AG04449 (cell line): ENCODE results near the gene TAF1A.

Experiments
- CTCF ChIA-PET: fragments of 350-600 bp; formaldehyde crosslinking; extraction: SDS; loops from one replicate; lab custom pipeline; 2021; ENCODE audit warnings: antibody characterized with exemption; lab: Yijun Ruan, JAX
- POLR2A ChIA-PET: fragments of 400-600, 350-600 bp; formaldehyde crosslinking; extraction: SDS; loops from one replicate; lab custom pipeline; 2020; ENCODE audit warnings: antibody characterized with exemption, inconsistent platforms; lab: Yijun Ruan, JAX
- DNase-seq: peaks from one replicate; pipeline ENCODE4 v3.0.0-alpha.2; 2010; ENCODE audit warnings: low read depth, low spot score
- H3K4me3 ChIP-seq: 2 replicates; pipeline ENCODE4 v1.5.1; 2011; ENCODE audit warnings: low read depth, mild to moderate bottlenecking, control low read depth, low read length
- TF ChIP-seq, protein P1 (sequence below): IDR thresholded peaks from one replicate; pipeline ENCODE4 v1.5.1; 2011; ENCODE audit warnings: mild to moderate bottlenecking, moderate library complexity, low read length, control low read depth, inconsistent platforms; ENCODE audit not compliant: insufficient read depth; ENCODE audit errors: missing control alignments

The TAF1A gene

DNA sequence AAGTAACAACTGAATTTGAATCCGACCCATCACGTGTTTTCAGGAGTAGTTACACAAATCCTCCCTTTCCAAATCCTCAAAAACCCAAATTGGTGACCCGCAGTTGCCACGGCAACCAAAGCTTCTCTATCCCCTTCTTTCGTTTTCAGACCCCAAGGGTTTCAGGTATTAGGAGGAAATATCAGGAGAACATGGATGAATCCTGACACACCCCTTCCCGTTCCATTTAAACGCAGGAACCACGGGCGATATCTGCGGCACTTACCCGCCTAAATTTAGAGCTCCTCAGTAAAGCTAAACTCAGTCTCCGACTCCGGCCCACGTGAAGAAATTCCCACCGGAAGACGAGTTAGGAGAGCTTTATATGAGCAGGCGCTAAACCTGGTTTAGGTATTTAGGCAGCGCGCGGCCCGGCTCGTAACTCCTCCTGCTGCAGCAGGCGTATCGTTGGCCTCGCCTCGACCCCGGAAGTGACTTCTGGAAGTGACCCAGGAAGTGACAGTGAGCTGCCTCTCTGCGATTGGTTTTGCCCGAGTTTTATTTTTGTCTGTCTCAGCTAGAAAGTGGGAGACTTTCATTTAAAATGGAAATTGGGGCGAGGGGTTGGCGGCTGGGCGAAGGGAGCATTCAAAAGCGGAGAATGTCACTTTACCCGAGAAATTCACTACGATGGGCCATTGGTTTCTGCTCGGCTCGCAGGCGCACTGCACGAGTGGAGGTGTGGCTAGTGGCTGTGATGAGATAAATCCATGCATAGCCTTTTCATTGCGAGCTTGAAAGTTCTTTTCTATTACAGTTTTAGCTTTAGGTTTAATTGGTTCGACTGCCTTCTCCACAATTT, at the start of gene TAF1A:
TAF1A (minus strand) TSS at position 472 of the 841 bp plus-strand sequence.
- DNase-seq, result peak; percentile 7
- TF ChIP-seq, protein P1, sequence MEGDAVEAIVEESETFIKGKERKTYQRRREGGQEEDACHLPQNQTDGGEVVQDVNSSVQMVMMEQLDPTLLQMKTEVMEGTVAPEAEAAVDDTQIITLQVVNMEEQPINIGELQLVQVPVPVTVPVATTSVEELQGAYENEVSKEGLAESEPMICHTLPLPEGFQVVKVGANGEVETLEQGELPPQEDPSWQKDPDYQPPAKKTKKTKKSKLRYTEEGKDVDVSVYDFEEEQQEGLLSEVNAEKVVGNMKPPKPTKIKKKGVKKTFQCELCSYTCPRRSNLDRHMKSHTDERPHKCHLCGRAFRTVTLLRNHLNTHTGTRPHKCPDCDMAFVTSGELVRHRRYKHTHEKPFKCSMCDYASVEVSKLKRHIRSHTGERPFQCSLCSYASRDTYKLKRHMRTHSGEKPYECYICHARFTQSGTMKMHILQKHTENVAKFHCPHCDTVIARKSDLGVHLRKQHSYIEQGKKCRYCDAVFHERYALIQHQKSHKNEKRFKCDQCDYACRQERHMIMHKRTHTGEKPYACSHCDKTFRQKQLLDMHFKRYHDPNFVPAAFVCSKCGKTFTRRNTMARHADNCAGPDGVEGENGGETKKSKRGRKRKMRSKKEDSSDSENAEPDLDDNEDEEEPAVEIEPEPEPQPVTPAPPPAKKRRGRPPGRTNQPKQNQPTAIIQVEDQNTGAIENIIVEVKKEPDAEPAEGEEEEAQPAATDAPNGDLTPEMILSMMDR, result no peak
- ChIA-PET POLR2A (interaction anchor here (0.5 to 0.8 kb wide), 2 partner anchors 30 to 42 kb away, joined by 3 read pairs; no protein-coding TSS in a partner anchor), CTCF (interaction anchor here (0.8 to 3.8 kb wide), 7 partner anchors 8 to 500 kb away, joined by 3 to 14 read pairs (median 3); no protein-coding TSS in a partner anchor)
- H3K4me3 ChIP-seq, result peak within 1 kb of the TSS; percentile 72

DNA sequence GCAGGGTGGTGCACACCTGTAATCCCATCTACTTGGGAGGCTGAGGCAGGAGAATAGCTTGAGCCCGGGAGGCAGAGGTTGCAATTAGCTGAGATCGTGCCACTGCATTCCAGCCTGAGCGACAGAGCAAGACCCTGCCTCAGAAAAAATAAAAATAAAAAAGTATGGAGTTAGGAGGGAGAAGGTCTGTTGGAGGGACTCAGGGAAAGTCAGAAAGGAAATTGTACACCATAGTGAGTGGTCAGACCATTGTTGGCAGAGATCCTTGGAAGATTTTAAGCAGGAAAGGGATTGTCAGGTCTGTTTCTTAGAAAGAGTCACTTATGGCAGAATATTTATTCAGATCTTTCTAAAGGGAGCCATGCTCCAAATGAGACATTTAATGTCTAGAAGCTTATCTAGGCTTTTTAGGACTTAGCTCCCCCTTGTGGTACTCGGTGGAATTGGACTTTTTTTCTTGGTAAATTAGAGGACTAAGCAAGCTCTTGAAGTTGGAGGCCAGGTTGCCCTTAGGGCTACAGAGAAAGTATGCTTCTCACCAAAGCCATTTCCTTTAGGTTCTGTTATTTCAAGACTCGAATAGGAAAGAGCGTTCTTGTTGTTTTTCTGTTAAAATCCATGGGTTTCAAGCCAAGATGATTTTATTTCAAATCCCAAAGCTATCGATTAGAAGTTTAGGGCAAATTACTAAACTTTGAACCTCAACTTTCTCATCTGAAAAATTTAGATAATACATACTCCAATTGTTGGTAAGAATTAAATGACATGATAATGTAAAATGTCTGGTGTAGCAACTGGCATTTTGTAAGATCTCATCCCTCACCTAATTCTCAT, 44.7 kb upstream of the TAF1A start:
- TF ChIP-seq, protein P1, result peak; percentile 68
- DNase-seq, result peak; percentile 65
- ChIA-PET POLR2A (interaction anchor here (0.8 kb wide), 1 partner anchor 10 kb away, joined by 4 read pairs; no protein-coding TSS in a partner anchor), CTCF (interaction anchor here (0.6 to 6.1 kb wide), 28 partner anchors 10 to 1156 kb away, joined by 3 to 179 read pairs (median 4); partner anchors contain the start of gene TAF1A)
- no peak overlapping the region for H3K4me3 ChIP-seq

DNA sequence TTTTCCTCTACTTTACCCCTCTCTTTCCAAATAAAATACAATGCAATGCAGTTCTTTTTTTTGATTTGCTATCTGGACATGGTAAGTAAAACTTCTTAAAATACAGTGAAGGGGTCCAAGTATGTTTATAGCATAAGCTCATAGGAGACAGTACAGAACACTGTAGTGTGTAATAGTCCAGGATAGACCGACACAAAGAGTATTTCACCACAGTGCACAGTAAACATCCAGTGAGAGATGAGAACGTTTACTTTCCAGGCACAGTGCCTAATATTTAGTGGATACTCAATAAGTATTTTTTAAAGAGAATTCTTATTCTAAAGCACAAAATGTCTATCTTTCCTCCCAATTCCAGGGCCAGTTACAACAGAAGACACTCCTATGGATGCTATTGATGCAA, 43.0 kb upstream of the TAF1A start:
- ChIA-PET POLR2A (no interaction called here), CTCF (interaction anchor here (0.8 to 6.1 kb wide), 8 partner anchors 8 to 457 kb away, joined by 3 to 179 read pairs (median 3); no protein-coding TSS in a partner anchor)
- DNase-seq, result no peak

DNA sequence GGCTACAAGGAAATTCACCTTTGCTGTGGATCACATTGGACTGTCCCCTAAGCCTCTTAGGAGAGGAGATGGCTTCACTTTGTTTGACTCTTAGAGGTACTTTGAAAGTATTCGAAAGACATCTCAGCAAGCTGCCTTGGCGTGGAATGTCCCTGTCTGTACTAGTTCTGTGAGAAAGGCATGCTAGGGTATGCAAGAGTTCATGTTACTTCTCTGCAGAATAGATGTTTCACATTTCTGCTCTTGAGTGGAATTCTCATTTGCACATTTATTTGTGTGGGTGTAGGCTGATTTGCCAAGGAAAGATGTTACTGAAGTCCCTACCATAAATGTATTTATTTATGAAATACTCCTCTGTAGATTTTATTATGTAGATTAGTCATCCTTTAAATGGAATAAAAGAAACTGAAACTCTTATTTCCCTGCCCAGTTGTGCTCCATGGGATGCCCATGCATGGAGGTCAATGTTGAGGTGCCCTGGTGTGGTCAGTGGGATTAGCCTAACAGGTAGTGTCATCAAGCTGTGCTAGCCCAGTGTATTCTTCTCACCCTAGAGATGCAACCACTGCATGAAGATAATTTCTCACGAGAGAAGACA, 42.0 kb upstream of the TAF1A start:
- ChIA-PET POLR2A (interaction anchor here (0.7 kb wide), 1 partner anchor 42 kb away, joined by 3 read pairs; no protein-coding TSS in a partner anchor), CTCF (interaction anchor here (0.8 to 6.1 kb wide), 9 partner anchors 9 to 458 kb away, joined by 3 to 179 read pairs (median 3); no protein-coding TSS in a partner anchor)
- no peak overlapping the region for H3K4me3 ChIP-seq
- peak; percentile 76 for DNase-seq
- TF ChIP-seq, protein P1, result no peak

More for the DNA sequence above, 43.0 kb upstream of the TAF1A start:
- TF ChIP-seq, protein P1, result no peak
- H3K4me3 ChIP-seq, result no peak overlapping the region

DNA sequence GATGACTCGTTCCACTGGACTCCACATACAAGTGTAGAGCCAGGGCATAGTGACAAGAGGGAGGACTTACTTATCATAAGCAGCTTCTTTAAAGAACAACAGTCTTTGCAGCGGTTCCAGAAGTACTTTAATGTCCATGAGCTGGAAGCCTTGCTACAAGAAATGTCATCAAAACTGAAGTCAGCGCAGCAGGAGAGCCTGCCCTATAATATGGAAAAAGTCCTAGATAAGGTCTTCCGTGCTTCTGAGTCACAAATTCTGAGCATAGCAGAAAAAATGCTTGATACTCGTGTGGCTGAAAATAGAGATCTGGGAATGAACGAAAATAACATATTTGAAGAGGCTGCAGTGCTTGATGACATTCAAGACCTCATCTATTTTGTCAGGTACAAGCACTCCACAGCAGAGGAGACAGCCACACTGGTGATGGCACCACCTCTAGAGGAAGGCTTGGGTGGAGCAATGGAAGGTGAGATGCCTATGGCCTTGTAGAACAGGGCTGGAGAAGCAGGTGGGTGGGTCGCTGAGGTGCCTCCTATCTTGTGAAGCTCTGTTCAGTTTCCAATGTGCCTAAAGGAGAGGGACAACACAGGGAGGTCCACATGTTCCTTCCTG, 40.3 kb upstream of the TAF1A start:
- ChIA-PET POLR2A (no interaction called here), CTCF (interaction anchor here (0.6 to 6.1 kb wide), 4 partner anchors 7 to 465 kb away, joined by 3 to 82 read pairs (median 10); no protein-coding TSS in a partner anchor)
- no peak overlapping the region for H3K4me3 ChIP-seq
- DNase-seq, result no peak
- TF ChIP-seq, protein P1, result no peak
